Measurements from ENCODE around the gene ELOVL3.
"Not testable (repeated sequence)": the region's sequence is repeated elsewhere in the genome, so short reads cannot be mapped to it uniquely, and the experiment has no call there.

The ELOVL3 gene

GRCh38 chr10:102229810-102230263, 3.7 kb downstream of the ELOVL3 start:
- DNase-seq = peak; percentile 34

GRCh38 chr10:102230264-102230860, 4.3 kb downstream of the ELOVL3 start:
- DNase-seq = no peak

GRCh38 chr10:102230861-102231356, 4.8 kb downstream of the ELOVL3 start:
- no peak for DNase-seq

GRCh38 chr10:102231357-102232318, 5.5 kb downstream of the ELOVL3 start:
- no peak for DNase-seq

- DNase-seq = no peak
Measured at GRCh38 chr10:102233997-102234396, 7.9 kb downstream of the ELOVL3 start.

GRCh38 chr10:102234888-102235597, 8.9 kb downstream of the ELOVL3 start:
- DNase-seq = no peak

- no peak for DNase-seq
Measured at GRCh38 chr10:102235598-102235920, 9.5 kb downstream of the ELOVL3 start.

GRCh38 chr10:102236006-102236405, 9.9 kb downstream of the ELOVL3 start:
- DNase-seq = no peak

GRCh38 chr10:102237711-102238252, 11.7 kb downstream of the ELOVL3 start:
- DNase-seq = no peak

- DNase-seq = no peak
Measured at GRCh38 chr10:102240467-102241031, 14.4 kb downstream of the ELOVL3 start.

GRCh38 chr10:102241032-102241443, 14.9 kb downstream of the ELOVL3 start:
- no peak for DNase-seq

GRCh38 chr10:102241444-102242117, 15.5 kb downstream of the ELOVL3 start, which contains the start of gene PITX3:
Gene PITX3, minus strand, starts transcription at chr10:102241512. Its CDS starts 9,432 bp downstream, at chr10:102232080.
- DNase-seq = no peak

- no peak for DNase-seq
Measured at GRCh38 chr10:102242118-102242485, 16.0 kb downstream of the ELOVL3 start.

GRCh38 chr10:102243309-102243708, 17.2 kb downstream of the ELOVL3 start:
- DNase-seq = no peak

- peak; percentile 91 for DNase-seq
Measured at GRCh38 chr10:102245082-102245931, 19.2 kb downstream of the ELOVL3 start, which contains the start of gene GBF1. Gene GBF1, plus strand, starts transcription at chr10:102245532. Its CDS starts 13,407 bp downstream, at chr10:102258939.

- no peak for DNase-seq
Measured at GRCh38 chr10:102245932-102246251, 19.8 kb downstream of the ELOVL3 start.

GRCh38 chr10:102246261-102246660, 20.2 kb downstream of the ELOVL3 start:
- no peak for DNase-seq

GRCh38 chr10:102247734-102248133, 21.6 kb downstream of the ELOVL3 start:
- no peak for DNase-seq

GRCh38 chr10:102252508-102252907, 26.4 kb downstream of the ELOVL3 start:
- not testable (repeated sequence) for DNase-seq

GRCh38 chr10:102254426-102254825, 28.3 kb downstream of the ELOVL3 start:
- DNase-seq = no peak

- no peak for DNase-seq
Measured at GRCh38 chr10:102255404-102255803, 29.3 kb downstream of the ELOVL3 start.

Data from NK-92 treated with Interleukin-12 subunit alpha and Interleukin-12 subunit beta, amount 100 ng/mL, for 24 hours (cell line).